Measurements from ENCODE around the gene GFI1. TPM values are rescaled to one million over a fixed set of nuclear protein-coding genes. Genes with fewer than 3 reads are reported as not detected.

GFI1 gene
- total and polyA plus RNA-seq, 12 donors = 0.11 to 0.93 (median 0.32) TPM; not detected in 1

DNA sequence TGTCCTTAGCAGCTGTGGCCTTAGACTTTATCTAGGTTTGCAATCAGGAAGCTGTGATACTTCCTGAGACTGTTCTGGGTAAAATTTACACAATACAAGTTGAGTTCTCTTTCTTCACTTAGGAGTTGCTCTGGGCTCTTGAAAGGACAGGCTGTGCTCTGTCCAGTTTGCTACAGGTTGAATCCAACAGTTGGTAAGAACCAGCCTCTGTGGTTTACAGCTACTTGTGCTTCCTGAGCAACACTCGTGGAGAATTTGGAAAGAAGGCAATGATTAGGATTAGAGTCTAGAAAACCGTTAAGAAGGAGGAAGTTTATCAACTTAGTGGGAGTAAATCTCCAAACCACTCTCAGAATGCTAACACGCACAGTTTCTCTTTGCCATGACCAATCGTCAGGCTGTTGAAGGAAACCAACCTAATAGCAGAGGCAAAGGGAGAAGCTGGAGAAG lies 26.8 kb downstream of the GFI1 start:
- WGBS, 4 donors = 52 to 59% (median 57%) methylated on average over 4 of the region's 4 CpGs
- H3K4me3 ChIP-seq = no peak overlapping the region
- intact Hi-C loops (cut with DNase I) = no loop called here
- TF ChIP-seq, protein P1, sequence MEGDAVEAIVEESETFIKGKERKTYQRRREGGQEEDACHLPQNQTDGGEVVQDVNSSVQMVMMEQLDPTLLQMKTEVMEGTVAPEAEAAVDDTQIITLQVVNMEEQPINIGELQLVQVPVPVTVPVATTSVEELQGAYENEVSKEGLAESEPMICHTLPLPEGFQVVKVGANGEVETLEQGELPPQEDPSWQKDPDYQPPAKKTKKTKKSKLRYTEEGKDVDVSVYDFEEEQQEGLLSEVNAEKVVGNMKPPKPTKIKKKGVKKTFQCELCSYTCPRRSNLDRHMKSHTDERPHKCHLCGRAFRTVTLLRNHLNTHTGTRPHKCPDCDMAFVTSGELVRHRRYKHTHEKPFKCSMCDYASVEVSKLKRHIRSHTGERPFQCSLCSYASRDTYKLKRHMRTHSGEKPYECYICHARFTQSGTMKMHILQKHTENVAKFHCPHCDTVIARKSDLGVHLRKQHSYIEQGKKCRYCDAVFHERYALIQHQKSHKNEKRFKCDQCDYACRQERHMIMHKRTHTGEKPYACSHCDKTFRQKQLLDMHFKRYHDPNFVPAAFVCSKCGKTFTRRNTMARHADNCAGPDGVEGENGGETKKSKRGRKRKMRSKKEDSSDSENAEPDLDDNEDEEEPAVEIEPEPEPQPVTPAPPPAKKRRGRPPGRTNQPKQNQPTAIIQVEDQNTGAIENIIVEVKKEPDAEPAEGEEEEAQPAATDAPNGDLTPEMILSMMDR (IDR thresholded peaks at IDR 0.05) = no peak
- no peak for TF ChIP-seq POLR2A (IDR thresholded peaks at IDR 0.05)
- H3K27me3 ChIP-seq = no peaks in the 10 kb centered on the region
- no peaks in the 10 kb centered on the region for H3K9me3 ChIP-seq (replicated peaks in 1 of 3)
- H3K4me1 ChIP-seq (replicated peaks in 1 of 2) = peaks cover 0 to 3% of the 10 kb centered on the region in 2 donors
- peak overlapping the region in 2 of 5 donors; percentile 16 to 29 for H3K27ac ChIP-seq
- H3K36me3 ChIP-seq (replicated peaks in 1 of 2) = no peaks in the 10 kb centered on the region
- DNase-seq = peak in 1 of 7 donors; percentile 16

DNA sequence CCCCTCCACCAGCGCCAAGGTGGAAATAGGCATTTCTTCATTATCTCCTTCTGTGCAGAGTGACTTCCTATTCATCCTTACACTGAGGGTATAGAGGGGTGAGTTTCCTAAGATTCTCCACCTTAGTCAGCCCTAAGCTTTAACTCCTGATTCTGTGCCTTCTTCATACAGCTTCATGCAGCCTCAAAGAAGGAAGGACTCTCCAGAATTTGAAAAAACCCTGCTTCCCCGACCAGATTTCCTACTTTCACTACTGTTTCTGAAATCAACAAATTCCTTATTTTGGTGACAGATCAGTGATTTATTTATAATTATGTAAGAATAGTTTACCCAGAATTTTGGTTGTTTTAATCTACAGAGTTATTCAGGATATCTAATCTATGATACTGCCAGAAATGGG lies 28.6 kb downstream of the GFI1 start:
- DNase-seq = no peak
- H3K4me1 ChIP-seq (replicated peaks in 1 of 2) = peaks cover 0 to 3% of the 10 kb centered on the region in 2 donors
- no peaks in the 10 kb centered on the region for H3K27me3 ChIP-seq
- H3K9me3 ChIP-seq (replicated peaks in 1 of 3) = no peaks in the 10 kb centered on the region
- no peak overlapping the region for H3K4me3 ChIP-seq
- H3K36me3 ChIP-seq (replicated peaks in 1 of 2) = no peaks in the 10 kb centered on the region
- 69 to 81% (median 72%) methylated on average over 2 of the region's 2 CpGs for WGBS, 4 donors
- no peak overlapping the region for H3K27ac ChIP-seq
- intact Hi-C loops (cut with DNase I) = no loop called here
- TF ChIP-seq, protein P1 (IDR thresholded peaks at IDR 0.05) = no peak
- no peak for TF ChIP-seq POLR2A (IDR thresholded peaks at IDR 0.05)

DNA sequence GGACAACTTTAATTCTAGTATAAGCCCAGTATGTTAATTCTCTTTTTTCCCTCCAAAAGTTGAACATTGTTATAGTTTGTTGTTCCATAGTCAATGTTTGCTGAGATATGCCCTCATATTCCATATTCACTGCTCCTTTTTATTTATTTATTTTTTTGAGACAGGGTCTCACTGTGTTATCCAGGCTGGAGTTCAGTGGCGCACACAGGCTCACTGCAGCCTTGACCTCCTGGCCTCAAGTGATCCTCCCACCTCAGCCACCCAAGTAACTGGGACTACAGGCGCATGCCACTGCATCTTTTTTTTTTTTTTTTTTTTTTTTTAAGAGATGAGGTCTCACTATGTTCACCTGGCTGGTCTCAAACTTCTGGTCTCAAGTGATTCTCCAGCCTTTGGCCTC lies 38.7 kb downstream of the GFI1 start:
- Histone ChIP-seq H3K27me3 (no peaks in the 10 kb centered on the region), H3K4me3 (no peak overlapping the region), H3K36me3 (replicated peaks in 1 of 2) (no peaks in the 10 kb centered on the region), H3K4me1 (replicated peaks in 1 of 2) (no peaks in the 10 kb centered on the region), H3K9me3 (replicated peaks in 1 of 3) (no peaks in the 10 kb centered on the region), H3K27ac (no peak overlapping the region)
- DNase-seq = no peak
- TF ChIP-seq, protein P1 (IDR thresholded peaks at IDR 0.05) = no peak
- TF ChIP-seq POLR2A (IDR thresholded peaks at IDR 0.05) = no peak
- WGBS, 4 donors = 82 to 96% (median 92%) methylated on average over 2 of the region's 2 CpGs
- intact Hi-C loops (cut with DNase I) = no loop called here

DNA sequence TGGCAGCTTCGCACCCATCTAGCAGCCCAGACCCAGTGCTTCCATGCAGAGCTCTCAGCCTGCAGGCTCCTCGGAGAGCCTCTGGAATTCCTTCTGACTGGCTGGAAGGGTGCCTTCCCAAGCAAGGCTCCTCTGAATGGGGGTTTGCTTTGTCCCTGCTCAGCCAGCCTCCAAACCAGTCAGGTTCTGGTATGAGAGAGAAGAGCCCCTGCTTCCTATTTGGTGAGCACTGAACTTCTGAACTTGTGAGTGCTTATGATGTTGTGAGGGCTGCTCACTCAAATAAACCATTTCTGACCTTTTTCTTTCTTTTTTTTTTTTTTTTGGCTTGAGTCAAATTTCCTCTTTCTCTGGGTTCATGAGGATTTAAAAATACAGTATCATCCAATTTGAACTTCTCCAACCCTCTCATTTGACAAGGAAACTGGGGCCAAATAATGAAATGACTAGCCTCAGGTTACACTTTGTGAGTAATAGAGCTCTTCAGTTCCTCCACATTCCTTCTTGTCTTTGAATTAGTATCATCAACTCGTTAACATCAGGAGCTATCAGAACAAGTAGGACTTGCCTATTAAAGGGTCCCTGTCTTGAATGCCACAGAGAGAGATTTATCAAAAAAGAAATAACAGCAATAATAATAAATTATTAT lies 39.6 kb downstream of the GFI1 start:
- no peak overlapping the region for H3K27ac ChIP-seq
- TF ChIP-seq POLR2A (IDR thresholded peaks at IDR 0.05) = no peak
- TF ChIP-seq, protein P1 (IDR thresholded peaks at IDR 0.05) = no peak
- DNase-seq = no peak
- no peaks in the 10 kb centered on the region for H3K27me3 ChIP-seq
- H3K4me3 ChIP-seq = no peak overlapping the region
- no peaks in the 10 kb centered on the region for H3K36me3 ChIP-seq (replicated peaks in 1 of 2)
- no peaks in the 10 kb centered on the region for H3K9me3 ChIP-seq (replicated peaks in 1 of 3)
- H3K4me1 ChIP-seq (replicated peaks in 1 of 2) = no peaks in the 10 kb centered on the region
- WGBS, 4 donors = 61 to 72% (median 67%) methylated on average over 3 of the region's 3 CpGs
- intact Hi-C loops (cut with DNase I) = no loop called here

All from adrenal gland (tissue), 12 donors.